Stimulated activated naive CD8-positive, alpha-beta T cell treated with anti-CD3 and anti-CD28 coated beads, Interleukin-15, Interleukin-2, amounts not matched to agents 100 U/mL and 50 U/mL, for 24 hours (primary cell): ENCODE data around the gene ADCY10.
"Not testable (repeated sequence)": the region's sequence is repeated elsewhere in the genome, so short reads cannot be mapped to it uniquely, and the experiment has no call there.

ENCODE experiments used
- ATAC-seq: fragments of 150-1000 bp; cut with Tn5 transposase; one replicate; pipeline ENCODE4 v1.10.0; 2021
- DNase-seq: peaks from one replicate; pipeline ENCODE4 v3.0.0; 2021

ADCY10 gene

DNA sequence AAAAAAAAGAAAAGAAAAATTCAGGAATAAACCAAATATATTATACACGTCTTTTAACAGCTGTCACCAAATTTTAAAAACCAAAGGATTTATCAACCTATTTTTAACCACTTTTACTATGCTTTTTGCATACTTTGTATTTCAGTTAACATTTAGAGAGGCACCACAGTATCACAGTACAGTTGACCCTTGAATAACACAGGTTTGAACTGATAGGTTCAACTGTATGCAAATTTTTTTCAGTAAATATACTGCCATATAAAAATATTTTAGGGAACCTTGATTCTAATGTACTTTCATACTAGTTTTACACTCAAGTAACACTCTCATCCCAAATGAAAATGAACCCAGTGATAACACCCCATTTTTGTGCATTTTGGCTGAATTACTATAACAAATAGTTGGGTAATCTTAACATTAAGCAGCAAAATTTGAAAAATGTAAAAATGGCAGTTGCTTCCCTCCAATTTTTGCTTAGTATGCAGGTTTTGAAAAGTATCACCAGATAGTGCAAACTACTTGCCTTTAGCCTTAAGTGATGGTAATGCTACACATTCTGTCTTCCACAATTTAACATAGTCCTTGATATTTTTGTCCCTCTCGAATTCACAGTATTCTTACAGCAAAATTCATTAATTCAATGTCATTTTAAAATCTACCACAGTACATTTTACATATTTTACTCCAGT, 10.8 kb upstream of the ADCY10 start:
- no peak for ATAC-seq
- DNase-seq, result no peak

DNA sequence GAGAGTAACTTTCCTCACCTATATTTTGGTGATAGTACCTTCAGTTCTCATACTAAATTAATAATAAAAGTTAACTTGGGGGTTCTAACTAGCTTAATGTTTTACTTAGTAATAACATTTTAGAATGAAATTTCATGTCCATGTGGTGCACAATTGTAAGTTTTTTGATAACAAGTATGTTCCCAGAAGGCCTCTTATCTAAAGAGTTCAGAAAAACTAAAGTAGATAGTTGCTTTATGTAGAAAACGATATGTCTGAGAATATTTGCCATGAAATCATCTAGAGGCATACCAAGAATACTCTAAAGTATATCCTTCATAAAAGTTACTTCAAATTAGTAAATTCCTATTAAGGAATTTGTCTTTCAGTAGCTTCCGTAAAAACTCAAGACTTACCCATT, 10.2 kb upstream of the ADCY10 start:
- DNase-seq (no peak), ATAC-seq (no peak)

DNA sequence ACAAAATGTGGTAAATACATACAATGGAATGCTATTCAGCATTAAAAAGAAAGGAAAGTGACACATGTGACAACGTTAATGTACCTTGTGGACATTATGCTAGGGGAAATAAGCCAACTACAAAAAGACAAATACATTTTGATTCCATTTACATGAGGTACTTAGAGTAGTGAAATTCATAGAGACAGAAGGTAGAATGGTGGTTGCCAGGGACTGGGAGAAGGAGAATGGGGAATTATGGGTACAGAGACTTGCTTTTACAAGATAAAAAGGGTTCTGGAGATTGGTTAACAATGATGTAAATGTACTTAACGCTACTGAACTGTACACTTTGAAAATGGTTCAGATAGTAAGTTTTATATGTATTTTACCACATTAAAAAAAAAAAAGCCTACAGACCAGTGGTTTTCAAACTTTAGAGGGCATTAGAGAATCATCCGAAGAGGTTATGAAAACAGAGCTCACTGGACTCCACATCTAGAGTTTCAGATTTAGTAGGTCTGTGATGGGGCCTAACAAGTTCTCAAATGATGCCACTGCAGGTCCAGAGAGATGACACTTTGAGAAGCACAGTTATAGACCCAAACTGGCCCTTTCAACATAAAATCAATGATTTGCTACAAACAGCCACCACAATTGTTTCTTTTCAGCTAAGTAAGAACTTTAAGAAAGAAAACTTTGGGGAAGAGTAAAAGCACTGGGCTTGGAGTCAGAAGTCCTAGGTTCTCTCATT, 9.6 kb upstream of the ADCY10 start:
- DNase-seq, result no peak
- ATAC-seq, result no peak

- DNase-seq, result no peak
- ATAC-seq, result no peak
Measured at GRCh38 chr1:167922611-167923074, 8.7 kb upstream of the ADCY10 start.

GRCh38 chr1:167922023-167922422, 8.1 kb upstream of the ADCY10 start:
- no peak for ATAC-seq
- no peak for DNase-seq

- ATAC-seq, result no peak
- DNase-seq, result no peak
Measured at GRCh38 chr1:167916766-167917511, 3.0 kb upstream of the ADCY10 start.

GRCh38 chr1:167915569-167915968, 1.6 kb upstream of the ADCY10 start:
- ATAC-seq, result no peak
- no peak for DNase-seq

GRCh38 chr1:167912294-167912693, 1.6 kb downstream of the ADCY10 start:
- ATAC-seq (no peak), DNase-seq (no peak)

DNA sequence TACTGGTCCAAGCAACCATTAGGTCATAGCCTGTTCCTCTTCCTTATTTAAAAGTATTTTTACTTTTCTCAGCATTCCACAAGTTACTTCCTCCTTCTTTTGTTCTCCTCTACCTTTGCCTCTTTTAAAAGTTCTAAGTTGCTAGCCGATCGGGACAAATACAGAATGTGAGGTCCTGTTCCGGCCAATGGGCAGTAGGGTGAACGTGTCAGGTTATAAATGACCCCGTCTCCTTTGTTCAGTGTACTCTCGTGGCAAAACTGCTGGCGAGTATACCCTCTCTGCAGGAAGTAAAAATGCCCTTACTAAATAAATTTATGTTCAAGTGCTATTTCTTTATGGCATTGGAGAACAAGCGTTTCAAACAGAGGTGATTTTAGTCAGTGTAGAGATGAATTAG, 2.5 kb downstream of the ADCY10 start:
- ATAC-seq (no peak), DNase-seq (no peak)

DNA sequence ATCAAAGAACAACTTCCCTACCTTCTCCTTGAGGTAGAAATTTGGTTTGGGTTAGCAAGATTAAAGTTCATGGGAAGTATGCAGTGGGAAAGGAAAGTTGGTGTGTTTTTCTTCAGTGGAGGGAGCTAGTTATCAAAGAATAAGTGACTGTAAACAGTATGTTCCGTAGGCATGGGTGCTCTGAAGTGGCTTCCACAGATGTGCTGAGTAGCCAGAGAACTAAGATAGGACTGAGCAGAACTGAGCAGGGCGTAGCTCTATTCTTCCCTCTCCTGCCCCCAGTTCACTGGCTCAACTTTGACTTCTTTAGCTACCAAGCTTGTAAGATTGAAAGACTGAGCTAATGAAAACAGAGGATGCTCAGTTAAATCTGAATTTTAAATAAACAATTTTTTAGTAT, 3.4 kb downstream of the ADCY10 start:
- ATAC-seq, result no peak
- DNase-seq, result no peak

GRCh38 chr1:167909691-167910180, 4.2 kb downstream of the ADCY10 start:
- DNase-seq (no peak), ATAC-seq (no peak)

DNA sequence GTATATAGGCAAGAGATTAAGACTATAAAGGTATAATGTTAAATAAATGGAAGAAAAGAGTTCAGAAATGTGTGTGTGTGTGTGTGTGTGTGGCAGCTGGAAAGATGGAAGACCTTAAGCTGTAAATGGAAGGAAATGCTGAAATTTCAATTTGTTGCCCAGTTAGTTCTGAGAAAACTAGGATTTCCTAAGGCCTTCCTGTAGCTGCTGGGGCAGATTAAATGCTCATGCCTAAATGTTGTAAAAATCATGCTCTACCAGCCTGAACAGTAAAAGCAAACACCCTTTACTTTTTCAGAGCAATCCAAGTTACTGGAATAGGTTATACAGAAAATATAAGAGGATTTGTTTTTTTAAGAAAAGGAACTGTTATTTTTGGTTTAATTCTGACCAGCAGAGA, 8.3 kb downstream of the ADCY10 start:
- DNase-seq, result no peak
- ATAC-seq, result no peak

DNA sequence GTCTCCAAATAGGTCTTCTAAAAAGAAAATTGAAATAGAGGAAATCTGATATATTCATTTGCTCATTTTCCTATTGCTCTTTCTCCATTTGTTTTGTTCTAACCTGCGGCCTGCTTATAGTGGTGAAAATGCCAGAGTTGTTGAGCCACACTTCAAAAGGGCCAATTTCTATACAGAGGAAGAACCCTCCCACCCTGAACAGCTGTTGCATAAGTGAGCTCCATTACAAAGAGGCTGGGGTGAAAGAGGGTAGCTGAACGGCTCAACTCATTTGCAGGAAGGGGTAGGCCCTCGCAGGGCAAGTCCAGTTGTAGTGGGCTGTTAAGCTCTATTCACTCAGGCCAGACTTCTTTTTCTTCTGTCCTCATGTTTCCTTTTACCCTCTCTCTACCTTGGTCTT, 8.8 kb downstream of the ADCY10 start:
- ATAC-seq (no peak), DNase-seq (no peak)

DNA sequence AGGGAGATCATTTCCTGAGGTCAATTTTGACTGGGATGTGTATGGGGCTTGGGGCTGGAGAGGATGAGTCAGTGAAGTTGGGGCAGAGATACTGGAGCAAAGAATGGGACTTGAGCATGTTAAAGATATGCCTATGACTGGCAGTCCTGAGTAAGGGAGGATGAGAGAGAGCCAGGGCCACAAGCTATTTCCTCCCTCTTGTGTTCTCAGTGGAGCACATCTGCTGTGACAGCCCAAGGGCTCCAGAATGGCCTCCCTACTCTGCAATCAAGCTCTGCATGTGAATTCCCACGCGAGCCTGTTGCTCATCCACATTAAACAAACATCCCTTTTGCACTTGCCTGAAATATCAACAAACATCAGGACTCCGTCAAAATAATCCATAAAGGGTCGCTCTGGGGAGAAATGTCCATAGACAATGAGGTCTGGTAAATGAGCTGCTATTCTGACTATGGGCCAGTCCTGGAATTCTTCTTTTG, 9.2 kb downstream of the ADCY10 start:
- DNase-seq, result no peak
- ATAC-seq, result no peak

DNA sequence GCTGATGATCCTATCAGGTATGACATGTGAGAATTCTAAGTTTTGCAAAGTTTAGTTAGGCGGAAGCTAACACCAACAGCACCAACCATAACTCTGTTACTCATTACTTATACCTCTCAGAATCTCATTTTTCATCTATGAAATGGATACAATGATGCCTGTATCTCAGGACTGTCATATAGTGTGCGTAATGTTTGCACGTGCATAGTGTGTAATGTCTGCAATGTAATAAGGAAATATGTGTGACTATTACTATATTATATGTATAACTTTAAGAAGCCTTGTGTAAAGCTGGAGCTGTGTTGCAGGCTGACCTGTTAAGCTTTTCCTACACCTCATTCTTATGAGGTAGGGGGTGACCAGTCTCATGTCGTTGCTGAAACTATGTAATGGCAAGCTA, 13.0 kb downstream of the ADCY10 start:
- DNase-seq (no peak), ATAC-seq (no peak)

DNA sequence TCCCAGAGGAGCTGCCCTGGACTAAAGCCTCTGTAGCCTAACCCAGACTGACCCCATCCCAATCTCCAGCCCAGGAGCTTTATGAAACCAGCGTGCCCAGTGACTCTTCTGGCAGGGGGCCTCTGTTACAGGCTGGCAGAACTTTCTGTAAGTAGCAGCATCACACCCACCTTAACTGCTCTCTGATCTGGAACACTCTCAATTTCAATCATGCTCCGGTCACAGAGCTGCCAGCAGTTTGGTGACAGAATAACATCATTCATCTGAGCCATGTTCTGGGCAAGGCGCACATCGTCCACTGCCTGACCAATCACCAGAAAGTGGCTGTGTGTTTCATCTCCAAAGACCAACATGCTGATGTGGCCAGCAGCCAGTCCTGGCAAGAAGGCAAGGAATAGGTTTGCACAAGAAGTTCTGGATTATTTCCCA, 14.7 kb downstream of the ADCY10 start:
- no peak for DNase-seq
- ATAC-seq, result no peak

DNA sequence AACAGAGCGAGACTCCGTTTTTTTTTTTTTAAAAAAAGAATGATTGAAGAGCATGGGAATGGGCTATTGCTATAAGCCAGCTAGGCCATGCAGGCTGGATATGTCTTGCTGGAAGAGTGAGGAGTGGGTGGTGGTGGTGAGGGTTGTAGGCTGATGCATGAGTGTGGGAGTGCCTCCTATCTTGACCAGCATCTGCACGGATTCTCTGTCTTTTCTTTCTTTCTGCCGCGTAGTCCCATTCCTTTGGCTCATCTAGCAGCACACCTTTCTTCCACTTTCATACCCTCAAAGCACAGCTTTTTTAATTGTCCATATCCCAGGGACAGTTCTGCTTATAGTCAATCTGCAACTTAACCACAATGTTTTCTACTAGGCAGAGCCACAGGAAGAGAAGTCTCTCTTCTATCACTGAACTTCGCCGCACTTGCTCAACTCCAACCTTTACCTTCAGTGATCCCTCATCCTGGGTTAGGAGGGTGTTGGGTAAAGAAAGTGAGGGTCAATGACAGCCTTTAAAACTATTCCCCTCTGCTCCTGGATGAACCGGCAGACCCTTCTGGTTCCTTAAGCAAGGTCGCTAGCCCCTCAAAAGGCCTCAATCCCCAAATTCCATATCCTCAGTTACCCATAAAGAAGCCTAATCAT, 15.2 kb downstream of the ADCY10 start:
- DNase-seq (no peak), ATAC-seq (no peak)

- ATAC-seq (no peak), DNase-seq (no peak)
Measured at GRCh38 chr1:167893798-167894197, 20.1 kb downstream of the ADCY10 start.

DNA sequence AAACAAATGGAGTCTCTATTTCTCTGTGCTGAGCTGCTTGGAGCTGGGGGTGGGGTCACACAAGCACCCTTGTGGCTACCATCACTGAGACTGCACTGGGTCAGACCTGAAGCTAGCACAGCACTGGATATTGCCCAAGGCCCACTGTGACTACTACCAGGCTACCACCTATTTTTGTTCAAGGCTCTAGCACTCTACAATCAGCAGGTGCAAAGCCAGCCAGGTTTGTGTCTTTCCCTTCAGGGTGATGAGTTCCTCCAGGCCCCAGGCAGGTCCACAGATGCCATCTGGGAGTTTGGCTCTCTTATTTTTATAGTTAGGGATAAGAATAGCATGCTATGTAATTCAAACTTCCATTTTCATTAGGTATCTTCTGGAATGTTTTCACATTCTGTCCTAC, 23.5 kb downstream of the ADCY10 start:
- DNase-seq, result no peak
- ATAC-seq, result no peak

DNA sequence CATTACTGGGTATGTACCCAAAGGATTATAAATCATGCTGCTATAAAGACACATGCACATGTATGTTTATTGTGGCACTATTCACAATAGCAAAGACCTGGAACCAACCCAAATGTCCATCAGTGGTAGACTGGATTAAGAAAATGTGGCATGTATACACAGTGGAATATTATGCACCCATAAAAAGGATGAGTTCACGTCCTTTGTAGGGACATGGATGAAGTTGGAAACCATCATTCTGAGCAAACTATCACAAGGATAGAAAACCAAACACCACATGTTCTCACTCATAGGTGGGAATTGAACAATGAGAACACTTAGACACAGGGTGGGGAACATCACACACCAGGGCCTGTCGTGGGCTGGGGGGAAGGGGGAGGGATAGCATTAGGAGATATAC, 26.7 kb downstream of the ADCY10 start:
- ATAC-seq, result not testable (repeated sequence)

GRCh38 chr1:167882376-167882775, 31.6 kb downstream of the ADCY10 start:
- DNase-seq (no peak), ATAC-seq (no peak)

More for the DNA sequence above, 26.7 kb downstream of the ADCY10 start:
- DNase-seq, result not testable (repeated sequence)

DNA sequence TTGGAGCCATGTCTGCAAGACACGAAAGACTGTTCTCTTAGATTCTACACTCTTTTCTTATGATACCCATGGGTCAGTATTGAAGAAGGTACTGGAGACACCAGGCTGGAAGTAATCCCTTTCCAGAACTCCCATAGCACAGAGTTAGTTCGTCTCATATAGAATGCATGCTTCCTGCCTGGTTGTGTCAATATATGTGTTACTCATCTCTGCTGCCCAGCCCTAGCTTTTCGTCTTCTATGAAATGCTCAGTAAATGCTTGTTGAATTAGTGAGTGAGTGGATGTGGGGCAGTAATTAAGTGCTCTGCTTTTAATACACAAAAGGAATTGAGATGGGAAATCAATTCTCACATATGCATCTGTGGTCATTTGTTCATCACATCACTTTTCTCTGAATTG, 32.1 kb downstream of the ADCY10 start:
- no peak for ATAC-seq
- no peak for DNase-seq
